GM13976 (cell line): ENCODE results near the gene ARHGAP10.

ENCODE experiments used
- DNase-seq: peaks from one replicate; pipeline ENCODE4 v3.0.0; 2012; ENCODE audit warnings: low spot score
- in situ Hi-C: fragments of 300-500 bp; cut with MboI; formaldehyde crosslinking; loops from one replicate; pipeline ENCODE4 v1.12.0; 2022; ENCODE audit warnings: low sequenced_read_pairs, mixed read lengths, inconsistent platforms; ENCODE audit not compliant: unreplicated experiment
- TF ChIP-seq, protein P1 (sequence below): IDR thresholded peaks from 2 replicates; pipeline ENCODE4 v1.5.1; 2012; ENCODE audit warnings: borderline replicate concordance, mild to moderate bottlenecking; ENCODE audit not compliant: insufficient read depth; ENCODE audit errors: extremely low read depth, missing control alignments, control extremely low read depth

ARHGAP10 gene

DNA sequence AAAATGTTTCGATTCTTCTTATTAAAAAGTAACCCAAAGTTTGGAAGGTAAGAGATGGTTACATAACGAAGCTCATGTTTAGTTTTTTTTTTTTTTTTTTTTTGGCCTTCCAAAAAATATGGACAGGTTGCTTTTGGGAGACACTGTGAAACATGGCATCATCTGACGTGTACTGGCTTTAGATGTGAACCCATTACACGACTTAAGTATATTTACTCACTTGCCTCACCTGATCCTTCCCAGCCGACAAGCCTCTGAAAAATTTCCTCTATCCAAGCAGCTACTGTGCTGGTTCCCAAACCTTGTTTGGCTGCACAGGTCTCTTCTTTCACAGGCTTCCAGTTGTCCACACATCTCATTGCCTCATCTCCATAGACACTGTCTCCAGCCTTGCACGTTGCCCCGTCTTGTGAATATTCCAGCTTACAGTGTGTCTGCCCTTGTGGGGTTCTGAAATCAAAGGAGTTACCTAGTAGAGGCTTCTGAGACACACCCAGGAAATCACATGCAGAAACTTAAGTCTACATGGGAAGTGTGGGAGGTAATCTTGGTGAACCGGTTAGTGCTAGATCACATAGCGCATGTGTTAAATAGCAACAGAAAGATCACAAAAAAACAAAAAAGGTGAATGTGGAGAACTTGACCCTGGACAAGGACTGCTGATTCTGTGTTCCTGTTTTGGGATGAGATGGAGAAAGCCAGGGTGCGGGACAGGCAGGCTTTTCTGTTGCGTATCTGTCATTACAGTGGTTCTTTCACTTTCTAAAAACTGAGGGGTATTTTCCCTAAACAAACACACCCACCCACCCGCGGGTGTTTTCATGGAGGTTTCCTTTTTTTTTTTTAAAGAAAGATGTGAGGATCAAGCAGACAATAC, 328.6 kb downstream of the ARHGAP10 start:
- in situ Hi-C loops = no loop called here
- no peak for DNase-seq
- TF ChIP-seq, protein P1, sequence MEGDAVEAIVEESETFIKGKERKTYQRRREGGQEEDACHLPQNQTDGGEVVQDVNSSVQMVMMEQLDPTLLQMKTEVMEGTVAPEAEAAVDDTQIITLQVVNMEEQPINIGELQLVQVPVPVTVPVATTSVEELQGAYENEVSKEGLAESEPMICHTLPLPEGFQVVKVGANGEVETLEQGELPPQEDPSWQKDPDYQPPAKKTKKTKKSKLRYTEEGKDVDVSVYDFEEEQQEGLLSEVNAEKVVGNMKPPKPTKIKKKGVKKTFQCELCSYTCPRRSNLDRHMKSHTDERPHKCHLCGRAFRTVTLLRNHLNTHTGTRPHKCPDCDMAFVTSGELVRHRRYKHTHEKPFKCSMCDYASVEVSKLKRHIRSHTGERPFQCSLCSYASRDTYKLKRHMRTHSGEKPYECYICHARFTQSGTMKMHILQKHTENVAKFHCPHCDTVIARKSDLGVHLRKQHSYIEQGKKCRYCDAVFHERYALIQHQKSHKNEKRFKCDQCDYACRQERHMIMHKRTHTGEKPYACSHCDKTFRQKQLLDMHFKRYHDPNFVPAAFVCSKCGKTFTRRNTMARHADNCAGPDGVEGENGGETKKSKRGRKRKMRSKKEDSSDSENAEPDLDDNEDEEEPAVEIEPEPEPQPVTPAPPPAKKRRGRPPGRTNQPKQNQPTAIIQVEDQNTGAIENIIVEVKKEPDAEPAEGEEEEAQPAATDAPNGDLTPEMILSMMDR = no peak

DNA sequence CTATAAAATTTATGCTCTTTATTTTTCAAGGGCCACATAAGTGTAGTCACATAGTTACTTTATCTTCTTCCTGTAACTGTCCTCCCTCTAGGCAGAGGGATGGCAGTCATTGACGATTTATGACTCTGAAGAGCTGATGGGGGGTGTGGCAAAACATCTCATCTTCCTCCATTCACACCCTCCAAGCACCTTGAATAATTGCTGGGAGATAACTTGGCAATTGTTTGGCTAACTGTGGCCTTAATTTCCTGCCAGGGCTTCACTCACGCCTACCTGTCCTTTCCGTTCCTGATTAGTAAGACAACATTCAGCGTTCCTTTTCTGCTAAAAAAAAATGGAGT, 329.2 kb downstream of the ARHGAP10 start:
- in situ Hi-C loops = no loop called here
- TF ChIP-seq, protein P1 = no peak
- DNase-seq = no peak

DNA sequence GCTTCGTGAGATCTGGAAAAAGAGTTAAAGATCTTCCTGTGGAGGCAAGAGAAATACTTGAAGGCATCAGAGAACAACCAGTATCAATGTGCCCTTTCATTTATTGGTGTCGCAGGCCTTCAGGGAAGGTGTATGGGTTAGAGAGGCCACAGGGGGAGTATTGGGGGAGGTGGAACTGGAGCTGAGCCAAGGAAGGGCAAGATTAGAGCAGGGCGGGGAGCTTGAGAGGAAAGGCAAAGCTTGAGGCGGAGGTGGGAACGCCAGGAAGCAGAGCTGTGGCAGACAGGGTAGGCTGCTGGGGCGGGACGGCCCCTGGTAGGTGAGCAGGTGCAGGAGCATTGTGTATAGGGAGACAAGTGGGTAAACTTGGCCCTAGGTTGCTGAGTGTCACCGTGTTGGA, 329.9 kb downstream of the ARHGAP10 start:
- in situ Hi-C loops = no loop called here
- TF ChIP-seq, protein P1 = no peak
- DNase-seq = no peak

- TF ChIP-seq, protein P1 = no peak
- in situ Hi-C loops = no loop called here
- no peak for DNase-seq
These were observed 330.5 kb downstream of the ARHGAP10 start for GRCh38 chr4:148062301-148062950.

DNA sequence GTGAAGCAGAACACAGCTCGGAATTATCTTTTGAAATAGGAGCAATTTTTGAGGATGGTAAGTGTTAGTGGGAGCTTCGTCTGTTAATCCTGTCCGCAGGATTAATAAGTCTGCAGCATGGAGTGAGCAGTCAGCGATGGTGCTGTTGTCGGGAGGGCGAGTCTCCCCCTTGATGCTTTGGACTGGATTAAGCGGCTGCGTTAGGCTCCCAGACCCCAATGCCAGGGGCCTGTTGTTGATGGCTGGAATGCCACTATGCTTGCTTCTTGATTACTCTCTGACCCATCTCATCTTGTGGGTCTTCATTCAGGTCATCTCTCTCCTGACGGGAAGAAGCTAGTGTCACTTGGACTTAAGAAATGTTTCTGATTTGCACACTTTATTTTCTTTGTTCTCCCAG, 332.6 kb downstream of the ARHGAP10 start:
- TF ChIP-seq, protein P1 = no peak
- in situ Hi-C loops = no loop called here
- DNase-seq = no peak

- no peak for DNase-seq
- in situ Hi-C loops = no loop called here
- TF ChIP-seq, protein P1 = no peak
These were observed 333.2 kb downstream of the ARHGAP10 start for GRCh38 chr4:148065075-148065474.
